Stimulated activated CD8-positive, alpha-beta memory T cell treated with anti-CD3 and anti-CD28 coated beads, Interleukin-4, amount 100 ng/mL, for 1 hour (primary cell): ENCODE results near the gene TMEM14C.

Experiments
- DNase-seq, 2 donors: peaks; one replicate each; pipeline ENCODE4 v3.0.0-alpha.2; 2020; ENCODE audit warnings: low read depth in 2 of 2, low spot score in 1 of 2

TMEM14C gene

GRCh38 chr6:10722820-10723566 lies at the start of gene TMEM14C:
TSS of gene TMEM14C (plus strand) at chr6:10723070. CDS start at chr6:10724614, 1,544 bp downstream.
- DNase-seq: peak; percentile 54 to 61

GRCh38 chr6:10676403-10676802 lies 46.5 kb upstream of the TMEM14C start:
- no peak for DNase-seq

- no peak for DNase-seq
Measured at GRCh38 chr6:10678456-10678855, 44.4 kb upstream of the TMEM14C start.

- no peak for DNase-seq
Measured at GRCh38 chr6:10681795-10682194, 41.1 kb upstream of the TMEM14C start.

- no peak for DNase-seq
Measured at GRCh38 chr6:10682355-10682988, 40.4 kb upstream of the TMEM14C start.

- DNase-seq: no peak
Measured at GRCh38 chr6:10684618-10685017, 38.3 kb upstream of the TMEM14C start.

GRCh38 chr6:10685092-10685915 lies 37.6 kb upstream of the TMEM14C start:
- DNase-seq: no peak

- no peak for DNase-seq
Measured at GRCh38 chr6:10686901-10687300, 36.0 kb upstream of the TMEM14C start.

- no peak for DNase-seq
Measured at GRCh38 chr6:10687582-10687981, 35.3 kb upstream of the TMEM14C start.

GRCh38 chr6:10690651-10691445 lies 32.0 kb upstream of the TMEM14C start:
- DNase-seq: no peak

GRCh38 chr6:10692965-10693538 lies 29.8 kb upstream of the TMEM14C start:
- no peak for DNase-seq

GRCh38 chr6:10694302-10695085 lies 28.4 kb upstream of the TMEM14C start, which contains the start of the genes C6orf52 and PAK1IP1:
TSS of gene C6orf52 (minus strand) at chr6:10694616. CDS start at chr6:10687550, 7,066 bp downstream.
TSS of gene PAK1IP1 (plus strand) at chr6:10694972. CDS start at chr6:10694986, 14 bp downstream.
- peak; percentile 89 to 95 for DNase-seq

- no peak for DNase-seq
Measured at GRCh38 chr6:10695086-10695657, 27.7 kb upstream of the TMEM14C start.

GRCh38 chr6:10696655-10697054 lies 26.2 kb upstream of the TMEM14C start:
- no peak for DNase-seq

GRCh38 chr6:10713962-10714361 lies 8.9 kb upstream of the TMEM14C start:
- no peak for DNase-seq

- no peak for DNase-seq
Measured at GRCh38 chr6:10719296-10719963, 3.4 kb upstream of the TMEM14C start.

- no peak for DNase-seq
Measured at GRCh38 chr6:10719964-10720264, 3.0 kb upstream of the TMEM14C start.

GRCh38 chr6:10720265-10720959 lies 2.5 kb upstream of the TMEM14C start:
- DNase-seq: no peak
